Osteoblast (primary cell): ENCODE results near the gene SMARCB1. TPM values are rescaled to one million over a fixed set of nuclear protein-coding genes. Genes with fewer than 3 reads are reported as not detected.

Experiments used
- DNase-seq: peaks from one replicate; pipeline ENCODE4 v3.0.0; 2011; ENCODE audit warnings: low spot score, mixed read lengths; ENCODE audit not compliant: insufficient read length; ENCODE audit errors: missing footprints
- H2AFZ ChIP-seq: 2 replicates; pipeline ENCODE4 v1.6.0; 2011; ENCODE audit warnings: mild to moderate bottlenecking, low read length
- H3K27ac ChIP-seq: 2 replicates; pipeline ENCODE4 v1.5.1; 2011; ENCODE audit warnings: mild to moderate bottlenecking, low read depth, low read length, moderate library complexity
- H3K27me3 ChIP-seq: 2 replicates; pipeline ENCODE4 v1.6.0; 2012; ENCODE audit warnings: mild to moderate bottlenecking, control low read depth, inconsistent platforms, low read length, moderate library complexity; ENCODE audit not compliant: insufficient read depth
- H3K36me3 ChIP-seq: 2 replicates; pipeline ENCODE4 v1.5.1; 2011; ENCODE audit warnings: mild to moderate bottlenecking, low read length, control low read depth, moderate library complexity; ENCODE audit not compliant: insufficient read depth
- H3K4me1 ChIP-seq: 2 replicates; pipeline ENCODE4 v1.5.1; 2011; ENCODE audit warnings: mild to moderate bottlenecking, low read length, control low read depth, moderate library complexity; ENCODE audit not compliant: insufficient read depth
- H3K4me2 ChIP-seq: 2 replicates; pipeline ENCODE4 v1.6.0; 2011; ENCODE audit warnings: mild to moderate bottlenecking, low read length; ENCODE audit not compliant: insufficient read depth
- H3K4me3 ChIP-seq: fragments of 200-600 bp; sonication (generic); 3 replicates; pipeline ENCODE4 v1.5.1; 2012; ENCODE audit warnings: mild to moderate bottlenecking, low read length, inconsistent platforms; ENCODE audit not compliant: insufficient read depth
- H3K79me2 ChIP-seq: 2 replicates; pipeline ENCODE4 v1.6.0; 2012; ENCODE audit warnings: mild to moderate bottlenecking, low read length, control low read depth, inconsistent platforms; ENCODE audit not compliant: insufficient read depth
- H3K9me3 ChIP-seq: 2 replicates; pipeline ENCODE4 v1.5.1; 2011; ENCODE audit warnings: low read depth, low read length, control low read depth
- H4K20me1 ChIP-seq: 2 replicates; pipeline ENCODE4 v1.6.0; 2012; ENCODE audit warnings: mild to moderate bottlenecking, low read length, control low read depth; ENCODE audit not compliant: insufficient read depth
- total RNA-seq: library from RNA; depleted of rRNA; stranded (reverse); fragments of >200 nt; gene quantifications from 2 replicates; pipeline ENCODE4 v1.2.3, GENCODE V29; 2012
- TF ChIP-seq, protein P1 (sequence below): IDR thresholded peaks from 2 replicates; pipeline ENCODE4 v1.5.1; 2011; ENCODE audit warnings: mild to moderate bottlenecking, low read depth, low read length, moderate library complexity; ENCODE audit errors: extremely low read depth

SMARCB1 gene
- total RNA-seq, 1 donor = 49.2 TPM

- TF ChIP-seq, protein P1, sequence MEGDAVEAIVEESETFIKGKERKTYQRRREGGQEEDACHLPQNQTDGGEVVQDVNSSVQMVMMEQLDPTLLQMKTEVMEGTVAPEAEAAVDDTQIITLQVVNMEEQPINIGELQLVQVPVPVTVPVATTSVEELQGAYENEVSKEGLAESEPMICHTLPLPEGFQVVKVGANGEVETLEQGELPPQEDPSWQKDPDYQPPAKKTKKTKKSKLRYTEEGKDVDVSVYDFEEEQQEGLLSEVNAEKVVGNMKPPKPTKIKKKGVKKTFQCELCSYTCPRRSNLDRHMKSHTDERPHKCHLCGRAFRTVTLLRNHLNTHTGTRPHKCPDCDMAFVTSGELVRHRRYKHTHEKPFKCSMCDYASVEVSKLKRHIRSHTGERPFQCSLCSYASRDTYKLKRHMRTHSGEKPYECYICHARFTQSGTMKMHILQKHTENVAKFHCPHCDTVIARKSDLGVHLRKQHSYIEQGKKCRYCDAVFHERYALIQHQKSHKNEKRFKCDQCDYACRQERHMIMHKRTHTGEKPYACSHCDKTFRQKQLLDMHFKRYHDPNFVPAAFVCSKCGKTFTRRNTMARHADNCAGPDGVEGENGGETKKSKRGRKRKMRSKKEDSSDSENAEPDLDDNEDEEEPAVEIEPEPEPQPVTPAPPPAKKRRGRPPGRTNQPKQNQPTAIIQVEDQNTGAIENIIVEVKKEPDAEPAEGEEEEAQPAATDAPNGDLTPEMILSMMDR = no peak
- no peaks in the 10 kb centered on the region for H3K27me3 ChIP-seq
- H3K4me1 ChIP-seq = peaks cover 13% of the 10 kb centered on the region
- no peak overlapping the region for H3K4me3 ChIP-seq
- no peak overlapping the region for H3K4me2 ChIP-seq
- no peak overlapping the region for H2AFZ ChIP-seq
- H3K9me3 ChIP-seq = no peaks in the 10 kb centered on the region
- no peaks in the 10 kb centered on the region for H4K20me1 ChIP-seq
- H3K27ac ChIP-seq = no peak overlapping the region
- H3K79me2 ChIP-seq = peaks cover 5% of the 10 kb centered on the region
- DNase-seq = peak; percentile 44
- H3K36me3 ChIP-seq = no peaks in the 10 kb centered on the region
Observed at GRCh38 chr22:23752750-23753149, 34.0 kb upstream of the SMARCB1 start.

DNA sequence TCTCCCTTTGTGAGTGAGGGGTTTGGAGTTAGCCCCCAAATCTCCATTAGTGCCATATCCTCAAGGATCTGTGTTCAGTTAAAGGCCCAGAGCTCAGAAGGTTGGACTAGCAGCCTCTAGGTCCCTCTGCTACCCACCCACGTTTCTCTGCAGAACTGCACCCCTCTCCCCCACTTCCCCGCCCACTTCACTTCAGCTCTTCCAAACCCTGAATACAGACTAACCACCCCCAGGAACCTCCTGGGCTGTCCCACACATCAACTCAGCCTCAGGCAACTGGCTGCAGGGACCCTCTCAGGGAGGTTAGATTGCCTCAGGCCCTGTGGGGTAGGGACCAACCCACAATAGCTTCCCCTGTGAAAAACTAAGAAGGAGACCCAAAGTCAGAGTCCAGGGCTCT lies 33.4 kb upstream of the SMARCB1 start:
- no peak overlapping the region for H2AFZ ChIP-seq
- H3K27ac ChIP-seq = no peak overlapping the region
- H3K4me1 ChIP-seq = peaks cover 13% of the 10 kb centered on the region
- H3K27me3 ChIP-seq = no peaks in the 10 kb centered on the region
- H3K4me2 ChIP-seq = no peak overlapping the region
- TF ChIP-seq, protein P1 = no peak
- H3K36me3 ChIP-seq = no peaks in the 10 kb centered on the region
- H3K9me3 ChIP-seq = no peaks in the 10 kb centered on the region
- no peaks in the 10 kb centered on the region for H4K20me1 ChIP-seq
- DNase-seq = peak; percentile 38
- H3K4me3 ChIP-seq = no peak overlapping the region
- H3K79me2 ChIP-seq = peaks cover 3% of the 10 kb centered on the region

GRCh38 chr22:23754220-23754919 lies 32.4 kb upstream of the SMARCB1 start, which contains the start of gene VPREB3:
Gene VPREB3, minus strand, starts transcription at chr22:23754425. Its CDS starts 62 bp downstream, at chr22:23754363.
- DNase-seq = peak; percentile 51
- Histone ChIP-seq H3K36me3 (no peaks in the 10 kb centered on the region), H3K4me2 (no peak within 1 kb of the TSS), H3K4me3 (no peak within 1 kb of the TSS), H3K79me2 (peaks cover 3% of the 10 kb centered on the region), H2AFZ (no peak within 1 kb of the TSS), H4K20me1 (no peaks in the 10 kb centered on the region), H3K27me3 (no peaks in the 10 kb centered on the region), H3K4me1 (peaks cover 13% of the 10 kb centered on the region), H3K9me3 (no peaks in the 10 kb centered on the region), H3K27ac (no peak within 1 kb of the TSS)
- TF ChIP-seq, protein P1 = no peak

GRCh38 chr22:23754980-23755636 lies 31.7 kb upstream of the SMARCB1 start:
- Histone ChIP-seq H3K79me2 (no peaks in the 10 kb centered on the region), H3K27ac (no peak overlapping the region), H3K27me3 (no peaks in the 10 kb centered on the region), H3K9me3 (no peaks in the 10 kb centered on the region), H3K4me1 (peaks cover 5% of the 10 kb centered on the region), H3K4me2 (no peak overlapping the region), H3K36me3 (no peaks in the 10 kb centered on the region), H4K20me1 (no peaks in the 10 kb centered on the region), H3K4me3 (no peak overlapping the region), H2AFZ (no peak overlapping the region)
- peak; percentile 82 for DNase-seq
- TF ChIP-seq, protein P1 = no peak
